GM21723 (cell line): ENCODE data around the gene CYSLTR1.
"Not testable (repeated sequence)": the region's sequence is repeated elsewhere in the genome, so short reads cannot be mapped to it uniquely, and the experiment has no call there.

Source experiments
- ATAC-seq: cut with Tn5 transposase; IDR thresholded peaks from one replicate; pipeline ENCODE4 v1.9.1; 2021; ENCODE audit warnings: mild to moderate bottlenecking, moderate library complexity; ENCODE audit not compliant: unreplicated experiment

Gene CYSLTR1

GRCh38 chrX:78327370-78328086 is at the start of gene CYSLTR1:
CYSLTR1 (minus strand) TSS chrX:78327611; CDS start chrX:78273746, 53,865 bp downstream.
- peak; percentile 59 for ATAC-seq

DNA sequence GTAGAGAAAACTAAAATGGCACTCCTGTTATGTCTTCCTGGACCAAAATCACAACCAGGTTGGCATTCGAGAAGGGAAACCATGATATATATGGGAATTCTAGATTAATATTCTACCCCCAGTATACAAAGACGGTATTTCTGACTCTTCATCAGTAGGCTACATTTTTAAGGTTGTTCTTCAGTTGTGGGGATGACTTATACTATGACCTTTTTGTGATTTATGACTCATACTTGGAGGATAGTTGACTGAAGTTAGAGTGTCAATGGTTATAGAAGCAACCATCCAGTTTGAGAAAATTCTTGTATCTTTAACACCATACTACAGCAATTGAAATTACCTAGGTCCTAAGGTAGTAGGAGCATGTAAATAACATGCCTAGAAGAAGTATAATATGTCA is 49.8 kb upstream of the CYSLTR1 start:
- no peak for ATAC-seq

DNA sequence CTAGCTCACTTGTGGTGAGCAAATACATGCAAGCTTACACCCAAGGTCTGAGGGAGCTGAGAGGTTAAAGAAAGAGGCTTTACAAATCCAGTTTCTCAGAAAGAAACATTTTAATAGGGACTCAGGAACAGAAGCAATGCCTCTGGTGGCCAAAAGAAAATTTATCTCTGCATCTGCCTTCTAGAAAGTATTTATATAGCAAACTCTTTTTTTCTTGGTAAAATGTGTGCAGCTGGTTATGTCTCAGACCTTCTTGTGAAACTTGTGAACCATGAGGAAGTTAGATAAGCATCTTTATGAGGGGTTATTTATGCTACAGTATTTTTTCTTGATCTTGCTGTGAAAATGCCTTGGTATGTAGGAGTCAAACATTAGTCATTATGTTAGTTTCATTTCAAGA is 48.5 kb upstream of the CYSLTR1 start:
- ATAC-seq = no peak

DNA sequence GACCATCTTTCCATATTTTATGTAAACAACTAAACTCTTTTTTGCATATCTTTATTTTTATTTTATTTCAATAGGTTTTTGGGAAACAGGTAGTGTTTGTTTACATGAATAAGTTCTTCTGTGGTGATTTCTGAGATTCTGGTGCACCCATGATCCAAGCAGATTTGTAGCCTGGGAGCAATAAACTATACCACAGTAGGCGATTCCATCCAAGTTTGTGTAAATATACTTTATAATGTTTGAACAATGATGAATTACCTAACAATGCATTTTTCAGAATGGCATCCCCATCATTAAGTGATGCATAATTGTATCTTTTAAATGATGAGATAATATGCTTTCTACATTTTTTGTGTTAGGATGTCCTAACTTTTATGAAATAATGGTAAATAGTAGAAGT is 39.2 kb upstream of the CYSLTR1 start:
- ATAC-seq = no peak

DNA sequence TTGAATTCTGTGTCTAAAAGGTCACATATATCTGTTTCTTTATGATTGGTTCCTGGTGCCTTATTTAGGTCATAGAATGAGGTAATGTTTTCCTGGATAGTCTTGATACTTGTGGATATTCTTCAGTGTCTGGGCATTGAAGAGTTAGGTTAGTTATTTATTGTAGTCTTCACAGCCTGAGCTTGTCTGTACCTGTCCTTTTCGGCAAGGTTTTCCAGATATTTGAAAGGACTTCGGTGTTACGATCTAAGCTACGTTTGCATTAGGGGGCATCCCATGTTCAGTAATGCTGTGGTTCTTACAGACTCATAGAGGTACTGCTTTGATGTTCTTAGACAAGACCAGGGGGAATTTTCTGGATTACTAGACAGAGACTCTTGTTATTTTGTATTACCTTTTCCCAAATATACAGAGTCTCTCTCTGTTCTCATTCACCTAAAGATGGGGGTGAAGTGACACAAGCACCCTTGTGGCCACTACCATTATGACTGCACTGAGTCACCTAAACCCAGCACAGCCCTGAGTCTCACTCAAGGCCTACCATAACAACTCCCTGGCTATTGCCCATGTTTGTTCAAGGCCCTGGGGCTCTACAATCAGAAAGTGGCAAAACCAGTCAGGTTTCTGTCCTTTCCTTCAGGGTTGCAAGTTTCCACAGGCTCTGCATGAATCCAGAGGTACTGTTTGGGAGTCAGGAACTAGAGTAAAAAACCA is 30.1 kb upstream of the CYSLTR1 start:
- ATAC-seq = no peak

DNA sequence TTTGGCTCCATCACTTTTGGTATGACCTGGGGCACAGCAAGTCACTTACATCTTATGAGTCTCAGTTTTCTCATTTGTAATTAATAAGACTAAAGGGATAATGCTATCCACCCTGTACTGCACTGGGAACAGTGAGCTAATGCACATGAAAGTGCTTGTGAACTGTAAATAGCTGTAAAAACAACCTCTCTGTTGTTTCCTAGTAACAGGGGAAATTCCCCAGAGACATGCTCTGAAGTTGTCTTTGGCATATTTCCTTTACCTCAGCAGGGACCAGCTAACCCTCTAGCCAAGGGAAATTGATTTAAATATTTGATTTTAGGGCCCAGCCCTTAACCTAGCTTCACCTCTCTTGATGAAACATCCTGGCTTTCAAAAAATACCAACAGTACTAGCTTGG is 6.1 kb upstream of the CYSLTR1 start:
- peak; percentile 57 for ATAC-seq

DNA sequence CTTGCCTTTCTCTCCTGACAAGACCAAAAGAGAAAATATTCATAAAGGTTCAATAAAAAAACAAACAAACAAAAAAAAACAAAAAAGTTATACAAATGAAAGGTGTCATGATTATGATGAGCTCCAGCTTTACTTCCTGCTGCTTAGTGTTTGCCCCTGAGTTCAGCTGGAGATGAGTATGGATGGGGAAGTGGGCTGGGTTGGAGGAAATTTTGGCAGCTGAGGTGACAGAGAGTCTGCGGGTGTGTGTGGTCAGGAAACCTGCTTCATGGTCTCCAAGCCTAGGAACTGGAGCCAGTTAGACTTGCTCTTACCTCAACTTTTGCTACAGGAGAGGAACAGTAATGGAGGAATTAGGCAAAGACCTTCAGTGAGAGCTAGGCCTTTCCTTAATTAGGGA is 4.3 kb upstream of the CYSLTR1 start:
- no peak for ATAC-seq

DNA sequence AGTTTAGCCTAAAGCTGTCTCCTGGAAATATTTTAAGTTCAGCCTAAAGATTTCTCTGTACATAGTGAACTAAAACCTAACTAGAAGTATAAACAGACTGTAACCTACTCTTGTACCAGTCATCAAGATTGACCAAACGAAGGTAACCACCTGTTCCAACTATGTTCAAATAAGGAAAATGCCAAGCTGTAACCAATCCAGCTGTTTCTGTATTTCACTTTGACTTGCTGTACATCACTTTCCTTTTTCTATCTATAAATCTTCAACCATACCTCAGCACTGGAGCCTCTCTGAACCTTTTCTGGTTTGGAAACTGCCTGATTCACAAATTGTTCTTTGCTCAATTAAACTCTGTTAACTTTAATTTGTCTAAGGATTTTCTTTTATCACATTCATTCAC is 3.1 kb upstream of the CYSLTR1 start:
- no peak for ATAC-seq

GRCh38 chrX:78330068-78330467 is 2.7 kb upstream of the CYSLTR1 start:
- no peak for ATAC-seq

- ATAC-seq = no peak
Observed at GRCh38 chrX:78329486-78329885, 2.1 kb upstream of the CYSLTR1 start.

- no peak for ATAC-seq
Observed at GRCh38 chrX:78326401-78326800, 1.0 kb downstream of the CYSLTR1 start.

- ATAC-seq = no peak
Observed at GRCh38 chrX:78322863-78323262, 4.5 kb downstream of the CYSLTR1 start.

DNA sequence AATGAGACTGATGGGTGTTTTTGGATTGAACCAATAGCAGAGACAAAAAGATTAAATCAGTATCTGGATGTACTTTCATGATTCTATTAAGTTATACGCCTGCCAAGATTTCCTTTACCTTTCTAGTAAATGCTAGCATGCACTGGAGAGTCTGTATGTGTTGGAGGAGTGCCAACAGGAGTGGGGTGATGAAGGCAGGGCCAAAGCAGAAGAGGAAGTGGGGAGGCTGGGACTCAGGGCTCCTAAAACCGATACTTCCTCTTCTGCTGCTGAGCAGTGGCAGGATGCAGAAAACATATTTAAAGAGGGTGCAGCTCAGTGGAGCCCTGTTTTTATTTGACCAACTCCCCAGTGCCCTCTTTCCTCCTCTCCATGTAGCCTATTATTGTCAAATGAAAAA is 5.6 kb downstream of the CYSLTR1 start:
- peak; percentile 92 for ATAC-seq

GRCh38 chrX:78316265-78316664 is 11.1 kb downstream of the CYSLTR1 start:
- no peak for ATAC-seq

- no peak for ATAC-seq
Observed at GRCh38 chrX:78315745-78316144, 11.7 kb downstream of the CYSLTR1 start.

- peak; percentile 62 for ATAC-seq
Observed at GRCh38 chrX:78314561-78314960, 12.8 kb downstream of the CYSLTR1 start.

DNA sequence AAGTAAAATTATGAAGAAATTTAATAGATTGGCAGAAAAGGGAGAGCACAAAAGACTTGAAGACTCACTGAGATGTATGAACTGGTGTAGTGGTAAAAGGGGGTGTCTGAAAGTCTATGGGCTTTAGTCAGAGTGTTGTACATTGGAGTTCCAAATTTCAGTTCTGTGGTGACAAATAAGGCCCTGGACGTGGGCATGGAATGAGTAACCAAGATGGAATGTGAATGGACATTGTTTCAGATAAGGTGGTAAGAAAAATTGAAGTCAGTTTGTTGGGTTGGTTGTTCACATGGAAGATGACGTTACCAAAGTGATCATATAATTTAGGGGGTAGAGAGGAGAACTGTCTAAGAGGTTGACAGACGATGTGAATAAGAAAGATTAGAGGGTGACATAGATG is 13.9 kb downstream of the CYSLTR1 start:
- no peak for ATAC-seq

GRCh38 chrX:78307665-78308064 is 19.7 kb downstream of the CYSLTR1 start:
- no peak for ATAC-seq

DNA sequence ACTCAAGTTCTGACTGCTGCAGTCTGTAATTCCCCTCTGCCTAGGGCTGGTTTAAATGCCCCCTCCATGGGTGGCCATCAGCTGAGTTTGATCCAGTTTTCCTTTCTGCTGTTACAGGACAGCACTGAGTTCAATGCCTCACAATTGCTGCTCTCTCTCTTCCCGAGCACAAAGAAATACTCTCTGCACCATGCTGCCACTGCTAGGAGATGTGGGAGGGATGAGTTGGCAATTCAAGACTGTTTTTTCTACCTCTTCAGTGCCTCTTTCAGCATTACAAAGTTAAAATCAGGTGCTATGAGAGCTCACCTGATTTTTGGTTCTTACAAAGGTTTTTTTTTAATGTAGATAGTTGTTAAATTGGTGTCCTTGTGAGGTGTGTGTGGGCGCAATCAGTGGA is 24.3 kb downstream of the CYSLTR1 start:
- no peak for ATAC-seq

DNA sequence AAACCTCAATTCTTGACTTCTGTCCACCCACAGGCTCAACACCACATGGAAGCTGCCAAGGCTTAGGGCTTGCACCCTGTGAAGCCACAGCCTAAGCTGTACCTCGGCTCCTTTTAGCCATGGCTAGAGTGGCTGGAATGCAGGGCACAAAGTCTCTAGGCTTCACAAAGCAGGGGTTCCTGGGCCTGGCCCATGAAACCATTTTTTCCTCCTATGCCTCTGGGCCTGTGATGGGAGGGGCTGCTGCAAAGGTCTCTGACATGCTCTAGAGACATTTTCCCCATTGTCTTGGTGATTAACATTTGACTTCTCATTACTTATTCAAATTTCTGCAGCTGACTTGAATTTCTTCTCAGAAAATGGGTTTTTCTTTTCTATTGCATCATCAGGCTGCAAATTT is 26.5 kb downstream of the CYSLTR1 start:
- ATAC-seq = not testable (repeated sequence)

DNA sequence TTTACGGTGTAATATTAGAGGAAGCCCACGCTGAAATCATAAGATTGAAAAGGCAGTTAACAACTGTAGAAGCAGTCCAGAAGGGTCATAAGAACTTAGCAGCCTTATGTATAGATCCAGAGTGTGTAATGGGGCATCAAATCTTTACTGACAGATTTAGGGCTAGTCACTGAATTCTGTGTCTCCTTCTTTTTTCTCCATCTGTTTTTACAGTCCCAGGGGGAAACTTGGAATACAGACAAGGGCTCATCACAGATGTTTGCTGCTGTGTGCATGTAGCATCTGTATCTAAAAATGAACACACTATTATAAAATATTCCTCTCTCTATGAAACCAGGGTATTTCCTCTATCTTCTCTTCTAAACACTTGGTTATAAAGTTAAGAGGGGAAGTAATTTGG is 43.9 kb downstream of the CYSLTR1 start:
- ATAC-seq = no peak

DNA sequence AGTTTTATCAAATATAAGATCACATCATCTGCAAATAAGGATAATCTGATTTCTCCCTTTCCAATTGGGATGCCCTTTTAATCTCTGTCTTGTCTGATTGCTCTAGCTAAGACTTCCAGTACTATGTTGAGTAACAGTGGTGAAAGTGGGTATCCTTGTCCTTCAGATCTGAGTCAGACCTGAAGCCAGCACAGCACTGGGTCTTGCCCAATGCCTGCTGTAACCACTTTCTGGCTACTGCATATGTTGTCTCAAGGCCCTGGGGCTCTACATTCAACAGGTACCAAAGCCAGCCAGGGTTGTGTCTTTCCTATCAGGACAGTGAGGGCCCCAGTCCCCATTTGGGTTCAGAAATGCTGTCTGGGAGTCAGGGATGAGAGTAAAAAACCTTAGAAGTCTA is 90.3 kb downstream of the CYSLTR1 start:
- ATAC-seq = no peak

- not testable (repeated sequence) for ATAC-seq
Observed at GRCh38 chrX:78226047-78226446, 101.4 kb downstream of the CYSLTR1 start.
